Caki2 (cell line): ENCODE data around the gene CELF1. TPM values are rescaled to one million over a fixed set of nuclear protein-coding genes. Genes with fewer than 3 reads are reported as not detected.
"Not testable (repeated sequence)": the region's sequence is repeated elsewhere in the genome, so short reads cannot be mapped to it uniquely, and the experiment has no call there.

Experiments used
- DNase-seq: peaks from one replicate; pipeline ENCODE4 v3.0.0-alpha.2; 2015; ENCODE audit warnings: low read depth
- in situ Hi-C: cut with HindIII; loops from 2 replicates; pipeline ENCODE4 v1.10.0; 2016; ENCODE audit warnings: low sequenced_read_pairs, low pct_unique_long_range_greater_than_20kb, mixed read lengths
- total RNA-seq: library from RNA; depleted of rRNA; stranded (reverse); fragments of >200 nt; shearing (Covaris generic); gene quantifications from 2 replicates; pipeline ENCODE4 v1.2.3, GENCODE V29; 2014; ENCODE audit warnings: low replicate concordance

The CELF1 gene
- total RNA-seq, 1 experiment from 2014 or later, result 39.8 TPM

DNA sequence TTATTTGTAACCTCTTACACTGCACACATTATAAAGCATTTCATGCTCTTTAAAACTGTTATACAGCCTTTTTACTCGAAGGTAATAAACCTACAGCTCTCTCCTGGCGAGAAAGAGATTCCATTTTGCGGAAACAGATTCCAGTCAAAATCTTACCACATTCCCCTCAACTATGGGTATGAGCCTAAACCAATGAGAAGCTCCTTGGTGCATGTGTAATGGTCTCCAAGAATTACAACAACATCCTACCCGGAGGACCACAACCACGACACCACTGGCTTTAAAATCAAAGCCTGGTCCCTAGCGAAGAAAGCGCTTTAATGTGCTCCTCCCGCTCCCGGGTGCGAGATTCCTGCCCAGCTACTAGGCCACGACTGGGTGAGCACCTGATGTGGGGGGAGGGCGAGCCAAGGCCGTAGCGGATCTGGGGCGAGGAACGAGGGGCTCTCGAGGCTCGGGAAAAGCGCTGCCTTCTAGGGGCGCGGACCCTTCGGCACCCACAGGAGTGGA lies 821 bp downstream of the CELF1 start:
- in situ Hi-C loops, result no loop called here
- DNase-seq, result peak; percentile 25

DNA sequence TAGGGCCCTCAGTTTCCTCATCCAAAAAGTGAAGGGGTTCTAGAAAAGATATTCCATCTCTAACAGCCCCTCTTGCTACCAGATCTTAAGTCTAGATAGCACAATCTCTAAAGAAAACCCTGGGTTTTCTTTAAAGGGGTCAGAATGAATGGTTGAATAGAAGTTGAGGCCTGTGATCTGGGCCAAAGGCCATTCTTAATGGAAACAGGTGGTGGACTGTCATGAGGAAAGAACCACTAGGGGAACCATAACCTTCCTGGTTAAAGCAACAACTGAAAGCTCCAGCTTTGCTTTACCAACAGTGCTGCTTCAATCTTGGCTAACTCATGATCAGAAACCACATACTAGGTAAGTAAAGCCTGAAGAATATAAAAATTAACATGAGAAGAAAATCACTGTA lies 1.8 kb downstream of the CELF1 start:
- in situ Hi-C loops, result no loop called here
- peak; percentile 36 for DNase-seq

DNA sequence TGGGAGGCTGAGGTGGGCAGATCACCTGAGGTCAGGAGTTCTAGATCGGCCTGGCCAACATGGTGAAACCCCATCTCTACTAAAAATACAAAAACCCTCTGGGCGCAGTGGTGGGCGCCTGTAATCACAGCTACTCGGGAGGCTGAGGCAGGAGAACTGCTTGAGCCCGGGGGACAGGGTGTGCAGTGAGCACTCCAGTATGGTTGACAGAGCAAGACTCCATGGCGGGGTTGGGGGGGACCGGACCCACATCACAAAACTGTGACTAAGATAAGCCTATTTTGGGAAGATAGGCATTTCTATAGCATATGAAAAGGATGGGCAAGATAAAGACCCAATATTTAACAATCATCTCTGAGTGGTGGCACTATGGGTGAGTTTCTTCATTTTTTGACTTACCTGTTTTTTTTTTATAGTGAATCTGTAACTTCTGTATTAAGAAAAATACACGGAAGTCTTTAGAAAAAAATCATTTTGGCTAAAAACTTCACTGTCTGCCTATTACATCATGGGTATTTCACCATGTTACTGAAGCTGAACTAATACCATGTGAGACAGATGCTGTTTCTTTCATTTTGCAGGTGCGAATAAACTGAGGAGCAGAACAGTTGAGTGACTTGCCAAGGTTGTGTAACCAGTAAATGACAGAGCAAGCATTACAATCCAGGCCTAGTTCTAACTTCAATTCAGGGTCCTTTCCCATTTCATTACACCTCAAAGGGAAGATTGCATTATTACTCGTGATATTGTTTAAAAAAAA lies 2.5 kb downstream of the CELF1 start:
- in situ Hi-C loops, result no loop called here
- DNase-seq, result no peak

DNA sequence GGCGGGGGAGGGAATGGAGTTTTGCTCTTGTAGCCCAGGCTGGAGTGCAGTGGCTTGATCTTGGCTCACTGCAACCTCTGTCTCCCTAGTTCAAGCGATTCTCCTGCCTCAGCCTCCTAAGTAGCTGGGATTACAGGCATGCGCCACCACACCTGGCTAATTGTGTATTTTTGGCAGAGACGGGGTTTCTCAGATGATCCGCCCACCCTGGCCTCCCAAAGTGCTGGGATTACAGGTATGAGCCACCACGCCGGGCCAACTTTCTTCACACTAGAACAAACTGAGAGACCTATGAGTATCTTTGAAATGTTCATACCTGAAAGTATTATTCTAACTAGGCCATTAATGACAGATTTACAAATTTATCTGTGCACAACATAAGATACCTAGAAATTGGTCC lies 6.7 kb downstream of the CELF1 start:
- in situ Hi-C loops, result not testable (repeated sequence)

DNA sequence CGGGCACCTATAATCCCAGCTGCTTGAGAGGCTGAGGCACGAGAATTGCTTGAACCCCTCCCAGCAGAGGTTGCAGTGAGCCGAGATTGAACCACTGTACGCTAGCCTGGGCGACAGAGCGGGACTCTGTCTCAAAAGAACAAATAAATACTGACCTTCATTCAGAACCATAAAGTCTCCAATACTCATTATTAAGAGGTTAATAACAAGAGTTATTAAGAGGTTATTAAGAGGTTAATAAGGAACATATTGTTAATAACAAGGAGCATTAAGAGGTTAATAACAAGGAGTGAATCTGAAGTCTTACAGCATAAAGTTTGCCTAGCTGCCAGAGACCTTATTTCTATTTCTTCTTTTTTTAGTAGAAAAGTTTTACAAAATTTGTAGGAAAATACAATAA lies 7.6 kb downstream of the CELF1 start:
- in situ Hi-C loops, result no loop called here
- no peak for DNase-seq

More for the DNA sequence above, 6.7 kb downstream of the CELF1 start:
- DNase-seq, result not testable (repeated sequence)

DNA sequence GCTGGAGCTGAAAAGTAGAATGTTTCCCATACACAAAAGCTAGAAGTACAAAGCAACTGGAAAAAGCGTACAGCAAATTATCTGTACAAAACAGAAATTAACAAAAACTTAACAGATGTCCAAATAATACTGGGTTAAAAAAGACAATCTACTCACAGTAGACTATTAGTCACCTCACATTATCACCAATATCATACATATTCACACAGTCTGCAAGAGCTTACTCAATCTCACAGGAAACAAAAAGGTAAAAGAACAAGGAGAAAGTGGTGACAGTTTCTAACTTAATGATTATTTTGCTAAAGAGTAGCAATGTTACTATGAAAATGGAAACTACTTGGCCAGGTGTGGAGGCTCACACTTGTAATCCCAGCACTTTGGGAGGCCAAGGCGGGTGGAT lies 11.9 kb downstream of the CELF1 start:
- no peak for DNase-seq
- in situ Hi-C loops, result no loop called here

DNA sequence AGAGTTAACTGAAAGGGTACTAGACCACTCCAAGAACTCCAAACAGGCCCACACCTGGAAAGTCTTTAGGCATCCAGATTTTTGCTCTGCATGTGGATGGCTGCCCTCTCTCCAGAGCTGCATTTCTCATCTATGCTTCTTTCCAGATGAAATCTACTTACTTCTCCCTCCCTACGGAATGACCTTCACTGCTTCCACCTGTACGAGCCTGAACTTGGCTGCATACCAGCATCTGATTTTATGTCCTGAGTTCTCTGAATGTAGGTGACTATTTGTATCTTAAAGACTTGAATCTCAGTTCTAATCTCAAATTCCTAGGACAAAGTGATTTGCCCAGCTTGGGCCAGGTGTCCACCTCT lies 13.3 kb downstream of the CELF1 start:
- no peak for DNase-seq
- in situ Hi-C loops, result no loop called here

DNA sequence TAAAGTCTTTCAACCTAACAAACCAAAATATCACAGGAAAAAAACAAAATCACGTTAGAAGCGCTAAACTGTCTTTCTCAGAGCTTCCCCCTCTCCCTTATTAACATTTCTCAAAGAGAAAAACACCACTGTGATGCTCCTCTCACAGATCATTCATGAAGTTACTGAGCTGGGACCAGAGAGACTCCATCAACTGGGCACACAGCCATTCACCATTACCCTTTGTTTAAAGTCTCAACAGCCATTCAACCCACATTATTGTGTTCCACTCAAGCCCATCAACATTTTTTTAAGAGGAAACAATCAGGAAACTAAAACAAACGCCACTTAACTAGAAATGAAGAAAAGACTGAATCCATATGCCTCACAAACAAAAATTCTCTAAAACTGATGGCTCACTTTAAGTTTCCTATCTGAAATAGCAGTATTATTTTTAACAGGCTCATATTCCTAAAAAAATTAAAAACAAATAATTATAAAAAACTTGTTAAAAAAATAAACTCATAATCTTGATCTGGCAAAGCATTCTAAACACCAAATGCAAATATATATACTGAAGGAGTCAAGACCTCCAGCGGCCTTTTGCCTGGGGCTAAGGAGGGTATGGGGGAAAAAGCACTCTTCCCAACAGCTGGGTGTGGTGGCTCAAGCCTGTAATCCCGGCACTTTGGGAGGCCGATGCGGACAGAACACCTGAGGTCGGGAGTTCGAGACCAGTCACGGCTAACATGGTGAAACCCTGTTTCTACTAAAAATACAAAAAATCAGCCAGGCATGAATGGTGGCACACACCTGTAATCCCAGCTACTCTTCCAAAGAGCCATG lies 14.0 kb downstream of the CELF1 start:
- DNase-seq, result peak; percentile 45
- in situ Hi-C loops, result no loop called here

DNA sequence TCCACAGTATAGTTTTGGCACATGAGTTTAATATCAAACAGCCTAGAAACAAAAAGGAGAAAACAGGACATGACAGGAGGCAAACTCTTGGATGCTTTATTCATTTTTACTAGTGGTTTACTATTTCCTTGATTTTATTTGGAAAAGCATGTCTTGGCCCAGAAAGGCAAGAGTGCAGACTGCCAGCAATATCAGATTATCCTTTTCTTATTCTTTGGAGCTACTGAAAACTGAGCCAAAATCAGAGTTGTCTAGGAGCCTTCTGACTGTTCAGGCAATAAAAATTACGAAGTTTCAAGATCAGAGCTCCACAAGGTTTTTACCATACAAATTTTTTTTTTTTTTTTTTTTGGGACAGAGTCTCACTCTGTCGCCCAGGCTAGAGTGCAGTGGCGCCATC lies 16.0 kb downstream of the CELF1 start:
- DNase-seq, result no peak
- in situ Hi-C loops, result no loop called here

DNA sequence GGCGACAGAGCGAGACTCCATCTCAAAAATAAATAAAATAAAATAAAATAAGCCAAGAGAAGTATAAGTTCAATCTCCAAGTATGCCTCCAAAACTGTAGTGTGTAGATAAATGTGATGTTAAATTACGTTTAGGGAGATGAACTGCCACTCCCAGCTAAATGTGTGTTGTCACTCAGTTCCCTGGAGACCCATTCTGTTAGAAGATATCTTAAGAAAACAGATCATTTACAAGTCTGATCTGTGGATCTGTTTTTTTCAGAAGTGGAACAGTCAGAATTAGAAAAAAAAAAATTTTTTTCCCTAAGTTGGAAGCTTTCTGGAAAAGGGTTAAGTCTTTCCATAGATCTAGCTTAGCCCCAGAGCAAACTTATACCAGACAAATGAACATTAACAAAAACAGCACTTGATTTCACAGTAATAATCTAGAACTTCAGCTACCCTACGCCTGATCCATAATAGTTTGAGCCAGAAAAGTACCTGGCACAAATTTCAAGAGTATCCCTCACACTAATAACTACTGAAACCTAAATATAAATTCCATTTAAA lies 18.2 kb downstream of the CELF1 start:
- in situ Hi-C loops, result no loop called here
- no peak for DNase-seq

DNA sequence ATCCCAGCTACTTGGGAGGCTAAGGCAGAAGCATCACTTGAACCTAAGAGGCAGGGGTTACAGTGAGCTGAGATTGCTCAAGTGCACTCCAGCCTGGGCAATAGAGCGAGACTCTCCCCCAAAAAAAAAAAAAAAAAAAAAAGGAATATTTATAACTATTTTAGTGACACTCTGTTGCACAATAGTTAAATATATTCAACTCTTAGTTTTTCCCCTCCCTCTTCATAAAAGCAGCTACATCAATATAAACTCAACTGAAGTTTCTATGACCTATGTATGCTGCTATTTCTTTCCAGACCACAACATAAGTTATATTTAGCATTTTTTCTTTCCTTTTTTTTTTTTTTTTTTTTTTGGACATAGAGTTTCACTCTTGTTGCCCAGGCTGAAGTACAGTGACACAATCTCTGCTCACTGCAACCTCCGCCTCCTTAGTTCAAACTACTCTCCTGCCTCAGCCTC lies 19.2 kb downstream of the CELF1 start:
- in situ Hi-C loops, result no loop called here
- DNase-seq, result no peak

DNA sequence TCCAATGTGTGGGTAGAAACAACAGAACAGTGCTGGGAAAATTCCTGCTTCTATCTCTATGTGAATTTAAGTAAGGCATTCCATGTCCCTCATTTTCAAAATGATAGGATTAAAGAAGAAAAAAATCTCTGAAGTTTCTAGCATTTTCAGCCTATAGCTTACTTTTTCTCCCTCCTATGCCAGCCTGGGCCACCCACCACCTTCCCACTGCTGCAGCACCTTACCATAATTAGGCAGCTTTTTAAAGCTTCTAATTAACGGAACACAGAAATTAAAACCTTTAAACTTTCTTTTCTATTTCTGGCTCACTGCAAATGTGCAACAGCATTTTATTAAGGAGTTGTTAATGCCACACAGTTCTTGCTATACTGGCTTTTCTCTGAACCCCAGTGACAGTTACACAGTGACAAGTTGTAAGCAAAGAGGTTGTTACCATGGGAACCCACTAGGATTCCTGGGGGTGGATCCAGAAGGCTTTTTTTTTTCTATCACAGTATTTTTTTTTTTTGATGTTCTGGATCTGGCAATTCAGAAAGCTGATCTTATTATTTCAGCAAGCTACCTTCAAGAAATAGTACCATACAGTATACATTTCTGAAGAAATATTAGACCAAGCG lies 20.2 kb downstream of the CELF1 start:
- in situ Hi-C loops, result no loop called here
- DNase-seq, result no peak

DNA sequence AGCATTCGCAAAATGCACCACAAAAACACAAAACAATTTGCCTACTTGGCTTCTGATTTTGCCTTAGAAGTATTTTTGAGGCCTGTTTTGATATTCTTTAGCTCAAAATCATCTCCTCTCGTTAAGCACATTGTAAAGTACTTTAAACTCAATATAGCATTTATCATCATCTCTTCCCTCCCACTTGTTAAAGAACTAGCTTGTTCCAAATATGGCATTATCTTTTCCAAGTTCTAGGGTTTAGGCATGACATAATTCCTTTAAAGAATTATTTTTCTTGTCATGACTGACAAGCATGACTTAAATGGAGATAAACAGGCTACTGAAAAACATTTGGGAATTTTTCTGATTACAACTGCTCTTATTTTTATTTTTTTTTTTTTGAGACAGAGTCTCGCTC lies 21.3 kb downstream of the CELF1 start:
- no peak for DNase-seq
- in situ Hi-C loops, result no loop called here

DNA sequence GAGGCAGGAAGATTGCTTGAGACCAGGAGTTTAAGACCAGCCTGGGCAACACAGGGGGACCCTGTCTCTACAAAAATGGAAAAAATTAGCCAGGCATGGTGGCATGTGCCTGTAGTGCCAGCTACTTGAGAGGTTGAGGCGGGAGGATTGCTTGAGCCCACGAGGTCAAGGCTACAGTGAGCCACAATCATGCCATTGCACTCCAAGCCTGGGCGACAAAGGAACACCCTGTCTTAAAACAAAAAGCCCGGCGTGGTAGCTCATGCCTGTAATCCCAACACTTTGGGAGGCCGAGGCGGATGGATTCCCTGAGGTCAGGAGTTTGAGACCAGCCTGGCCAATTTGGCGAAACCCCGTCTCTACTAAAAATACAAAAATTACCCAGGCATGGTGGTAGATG lies 22.2 kb downstream of the CELF1 start:
- DNase-seq, in situ Hi-C loops: not testable (repeated sequence)

DNA sequence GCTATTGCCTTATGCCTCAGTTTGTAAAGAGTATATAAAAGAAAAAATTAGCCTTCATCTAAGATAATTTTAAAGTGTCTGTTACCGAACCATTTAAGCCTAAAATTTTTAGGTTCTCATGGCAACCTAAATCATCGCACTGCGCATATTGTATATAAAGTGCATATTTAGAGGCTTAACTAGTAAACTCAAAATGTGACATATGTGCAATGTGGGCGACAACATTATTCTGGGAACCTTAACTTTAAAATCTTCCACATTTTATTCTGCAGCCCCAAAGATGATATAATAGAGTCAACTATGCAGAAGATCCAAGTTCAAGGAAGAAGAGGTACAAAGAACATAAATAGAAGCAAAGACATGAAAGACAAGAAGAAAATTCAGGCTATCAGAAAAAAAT lies 23.0 kb downstream of the CELF1 start:
- in situ Hi-C loops, result no loop called here

DNA sequence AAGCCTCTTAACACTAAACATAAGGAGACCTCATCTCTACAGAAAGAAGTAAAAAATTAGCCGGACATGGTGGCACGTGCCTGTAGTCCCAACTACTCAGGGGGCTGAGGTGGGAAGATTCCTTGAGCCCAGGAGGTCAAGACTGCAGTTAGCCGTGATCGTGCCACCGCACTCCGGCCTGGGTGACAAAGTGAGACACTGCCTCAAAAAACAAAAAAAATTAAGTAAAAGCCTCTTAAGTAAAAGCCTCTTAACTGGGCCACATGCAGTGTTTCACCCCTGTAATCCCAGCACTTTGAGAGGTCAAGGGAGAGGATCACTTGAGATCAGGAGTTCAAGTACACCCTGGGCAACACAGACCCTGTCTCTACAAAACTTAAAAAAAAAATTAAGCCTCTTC lies 25.7 kb downstream of the CELF1 start:
- DNase-seq, result no peak
- in situ Hi-C loops, result no loop called here

More for the DNA sequence above, 23.0 kb downstream of the CELF1 start:
- DNase-seq, result no peak

DNA sequence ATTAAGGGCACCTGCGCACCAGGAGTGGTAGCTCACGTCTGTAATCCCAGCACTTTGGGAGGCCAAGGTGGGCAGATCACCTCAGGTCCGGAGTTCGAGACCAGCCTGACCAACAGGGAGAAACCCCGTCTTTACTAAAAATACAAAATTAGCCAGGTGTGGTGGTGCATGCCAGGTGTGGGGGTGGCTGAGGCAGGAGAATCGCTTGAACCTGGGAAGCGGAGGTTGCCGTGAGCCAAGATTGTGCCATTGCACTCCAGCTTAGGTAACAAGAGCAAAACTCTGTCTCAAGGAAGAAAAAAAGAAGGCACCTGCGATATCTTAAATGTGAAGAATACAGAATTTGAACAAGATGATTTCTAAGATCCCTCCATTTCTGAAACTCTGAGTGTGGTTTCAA lies 26.9 kb downstream of the CELF1 start:
- DNase-seq, in situ Hi-C loops: not testable (repeated sequence)

DNA sequence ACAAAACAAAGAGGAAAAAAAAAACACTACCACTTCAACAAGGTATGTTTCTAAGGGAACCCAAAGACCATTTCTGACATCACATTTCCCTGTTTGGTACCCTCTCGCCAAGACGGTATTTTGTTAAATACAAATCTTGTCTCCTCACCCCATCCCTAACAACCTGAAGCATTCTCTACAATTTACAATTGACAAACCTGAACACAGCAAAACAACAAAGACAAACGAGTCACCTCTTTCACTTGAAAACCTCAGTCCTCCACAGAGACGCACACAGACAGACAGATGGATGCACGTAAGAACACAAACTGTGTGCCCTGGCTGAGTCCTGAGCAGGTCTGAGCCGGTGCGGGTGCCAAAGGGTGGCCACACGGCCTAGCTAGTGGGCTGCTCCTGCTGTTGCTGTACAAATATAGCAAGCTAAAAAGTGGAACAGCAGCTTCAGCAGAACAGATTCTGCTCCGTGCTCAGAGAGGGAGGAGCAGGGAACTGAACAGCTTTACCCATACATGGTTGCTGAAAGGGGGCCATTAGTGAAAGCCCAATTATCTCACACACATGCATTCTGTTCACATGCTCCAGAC lies 28.5 kb downstream of the CELF1 start:
- in situ Hi-C loops, result no loop called here

More for the DNA sequence above, 28.5 kb downstream of the CELF1 start:
- DNase-seq, result no peak
